ENCODE measurements around the gene C6orf58.

C6orf58 gene

GRCh38 chr6:127576874-127577273 is at the start of gene C6orf58:
TSS of gene C6orf58 (plus strand) at chr6:127577174. CDS start at chr6:127577186, 12 bp downstream.
- TF ChIP-seq ZNF565 (CRISPR knock-in tag; conservative IDR thresholded peaks at IDR 0.05; ENCODE audit: low read depth) (no peak), ZFP30 (CRISPR knock-in tag; IDR thresholded peaks at IDR 0.05) (no peak), OSR1 (CRISPR knock-in tag; IDR thresholded peaks at IDR 0.05) (no peak), TSHZ2 (CRISPR knock-in tag; IDR thresholded peaks at IDR 0.05) (no peak), BACH2 (CRISPR knock-in tag; IDR thresholded peaks at IDR 0.05; ENCODE audit: borderline replicate concordance) (no peak), ZC3H10 (CRISPR knock-in tag; IDR thresholded peaks at IDR 0.05) (no peak), PPARA (CRISPR knock-in tag; IDR thresholded peaks at IDR 0.05; ENCODE audit: borderline replicate concordance) (no peak), CREB5 (CRISPR knock-in tag; IDR thresholded peaks at IDR 0.05; ENCODE audit: low read depth) (no peak), RARB (CRISPR knock-in tag; IDR thresholded peaks at IDR 0.05) (no peak), SNAI2 (CRISPR knock-in tag; IDR thresholded peaks at IDR 0.05) (no peak), TCF4 (CRISPR knock-in tag; IDR thresholded peaks at IDR 0.05; ENCODE audit: borderline replicate concordance) (no peak), ARNTL (CRISPR knock-in tag; IDR thresholded peaks at IDR 0.05; ENCODE audit: borderline replicate concordance, low read depth) (no peak), ESRRG (CRISPR knock-in tag; IDR thresholded peaks at IDR 0.05) (no peak), ZNF8 (CRISPR knock-in tag; IDR thresholded peaks at IDR 0.05) (no peak), ZFP3 (CRISPR knock-in tag; IDR thresholded peaks at IDR 0.05) (no peak), ISL1 (CRISPR knock-in tag; IDR thresholded peaks at IDR 0.05) (no peak), CSRNP3 (CRISPR knock-in tag; IDR thresholded peaks at IDR 0.05) (no peak), POU6F1 (CRISPR knock-in tag; IDR thresholded peaks at IDR 0.05; ENCODE audit: borderline replicate concordance, low read depth) (no peak), TOX (CRISPR knock-in tag; IDR thresholded peaks at IDR 0.05; ENCODE audit: borderline replicate concordance) (no peak), GLIS3 (CRISPR knock-in tag; IDR thresholded peaks at IDR 0.05) (no peak)
- no peak for ATAC-seq

GRCh38 chr6:127533011-127533410 is 44.0 kb upstream of the C6orf58 start:
- no peak for TF ChIP-seq SNAI2 (CRISPR knock-in tag; IDR thresholded peaks at IDR 0.05)
- TF ChIP-seq TCF4 (CRISPR knock-in tag; IDR thresholded peaks at IDR 0.05; ENCODE audit: borderline replicate concordance) = no peak
- TF ChIP-seq PATZ1 (CRISPR knock-in tag; IDR thresholded peaks at IDR 0.05; ENCODE audit: borderline replicate concordance) = no peak
- no peak for TF ChIP-seq TSHZ2 (CRISPR knock-in tag; IDR thresholded peaks at IDR 0.05)
- TF ChIP-seq OSR1 (CRISPR knock-in tag; IDR thresholded peaks at IDR 0.05) = no peak
- TF ChIP-seq CSDC2 (CRISPR knock-in tag; IDR thresholded peaks at IDR 0.05) = no peak
- no peak for TF ChIP-seq ZFP3 (CRISPR knock-in tag; IDR thresholded peaks at IDR 0.05)
- no peak for TF ChIP-seq BACH2 (CRISPR knock-in tag; IDR thresholded peaks at IDR 0.05; ENCODE audit: borderline replicate concordance)
- no peak for TF ChIP-seq CSRNP3 (CRISPR knock-in tag; IDR thresholded peaks at IDR 0.05)
- TF ChIP-seq ARNTL (CRISPR knock-in tag; IDR thresholded peaks at IDR 0.05; ENCODE audit: borderline replicate concordance, low read depth) = no peak
- TF ChIP-seq ZC3H10 (CRISPR knock-in tag; IDR thresholded peaks at IDR 0.05) = no peak

More at GRCh38 chr6:127533011-127533410, 44.0 kb upstream of the C6orf58 start:
- ATAC-seq = no peak
